HG03108 (cell line): ENCODE results near the gene AKTIP.

Experiments
- ATAC-seq: cut with Tn5 transposase; IDR thresholded peaks from one replicate; pipeline ENCODE4 v1.9.1; 2021; ENCODE audit warnings: moderate library complexity; ENCODE audit not compliant: unreplicated experiment

AKTIP gene

DNA sequence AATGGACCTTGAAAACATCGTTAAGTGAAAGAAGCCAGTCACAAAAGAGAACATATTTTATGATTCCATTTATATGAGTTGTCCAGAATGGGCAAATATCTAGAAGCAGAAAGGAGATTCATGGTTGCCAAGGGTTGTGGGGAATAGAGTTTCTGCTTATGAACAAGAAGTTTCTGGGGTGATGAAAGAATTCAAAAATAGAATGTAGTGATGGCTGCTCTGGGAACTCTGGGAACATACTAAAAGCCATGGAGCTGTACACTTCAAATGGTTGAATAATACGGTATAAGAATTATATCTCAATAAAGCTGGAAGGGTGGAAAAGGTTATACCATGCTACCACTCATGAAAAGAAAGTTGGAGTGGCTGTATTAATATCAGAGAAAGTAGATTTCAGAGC lies 18.5 kb downstream of the AKTIP start:
- ATAC-seq: no peak

DNA sequence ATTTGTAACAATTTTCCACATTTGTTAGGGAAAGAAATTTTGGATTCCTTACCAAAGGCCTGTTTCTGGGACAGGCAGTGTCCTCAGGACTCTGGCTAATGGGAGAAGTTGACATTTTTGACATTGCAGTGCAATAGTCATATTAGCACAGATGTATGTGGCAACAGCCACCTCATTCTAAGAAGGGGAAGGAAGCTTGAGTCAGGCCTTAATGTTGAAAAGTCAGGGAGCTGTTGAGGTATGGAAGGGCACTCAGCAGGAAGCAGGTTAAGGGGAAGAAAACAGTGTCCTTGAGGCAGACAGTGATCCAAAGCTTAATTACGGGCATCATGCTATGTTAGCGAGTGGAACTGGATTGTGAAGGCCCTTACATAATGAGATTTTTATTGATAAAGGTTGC lies 20.9 kb downstream of the AKTIP start:
- ATAC-seq: no peak

DNA sequence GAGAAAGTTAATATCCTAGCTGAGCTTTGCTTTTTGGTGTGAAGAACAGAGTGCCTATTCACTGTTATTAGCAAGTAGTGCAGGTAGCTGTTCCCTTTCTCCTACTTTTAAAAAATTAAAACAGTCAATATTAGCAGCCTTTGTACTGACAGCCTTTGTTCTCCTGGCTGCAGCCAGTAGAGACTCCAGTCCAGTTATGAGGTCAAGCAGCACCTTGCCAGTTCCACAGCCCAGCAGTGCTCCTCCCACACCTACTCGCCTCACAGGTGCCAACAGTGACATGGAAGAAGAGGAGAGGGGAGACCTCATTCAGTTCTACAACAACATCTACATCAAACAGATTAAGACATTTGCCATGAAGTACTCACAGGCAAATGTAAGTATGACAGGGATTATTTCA lies 22.6 kb downstream of the AKTIP start:
- ATAC-seq: no peak

DNA sequence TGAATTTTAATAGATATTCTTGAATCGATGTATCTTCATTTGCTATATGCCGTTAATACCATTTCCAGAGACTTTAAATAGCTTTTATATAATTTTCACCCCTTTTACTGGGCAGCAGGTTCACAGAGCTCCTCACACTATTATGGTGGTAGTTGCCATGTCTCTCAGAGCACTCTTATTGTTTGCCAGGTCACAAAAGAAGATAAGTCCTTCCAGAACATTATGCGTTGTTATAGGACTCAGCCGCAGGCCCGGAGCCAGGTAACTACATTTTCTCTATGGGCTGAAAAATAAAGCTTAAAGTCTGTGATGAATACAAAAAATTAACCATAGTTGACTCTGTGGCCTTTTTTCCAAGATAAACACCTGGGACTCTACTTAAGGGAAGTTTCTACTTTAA lies 24.0 kb downstream of the AKTIP start:
- no peak for ATAC-seq

DNA sequence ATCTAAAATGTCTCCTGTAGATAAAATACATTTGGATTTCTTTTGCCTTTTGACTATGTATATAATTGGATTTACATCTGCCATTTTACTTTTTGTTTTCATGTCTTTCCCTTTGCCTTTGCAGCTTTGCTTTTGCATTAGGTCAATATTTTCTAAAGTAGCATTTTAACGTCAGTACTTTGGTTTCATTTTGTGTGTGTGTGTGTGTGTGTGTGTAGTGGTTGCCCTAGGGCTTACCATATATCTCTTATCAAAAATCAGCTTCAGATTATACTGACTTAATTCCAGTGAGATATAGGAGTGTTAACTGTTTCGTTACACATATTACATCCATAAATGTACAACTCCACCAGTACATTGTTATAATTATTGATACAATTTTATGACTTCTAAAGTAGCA lies 26.1 kb downstream of the AKTIP start:
- ATAC-seq: no peak

DNA sequence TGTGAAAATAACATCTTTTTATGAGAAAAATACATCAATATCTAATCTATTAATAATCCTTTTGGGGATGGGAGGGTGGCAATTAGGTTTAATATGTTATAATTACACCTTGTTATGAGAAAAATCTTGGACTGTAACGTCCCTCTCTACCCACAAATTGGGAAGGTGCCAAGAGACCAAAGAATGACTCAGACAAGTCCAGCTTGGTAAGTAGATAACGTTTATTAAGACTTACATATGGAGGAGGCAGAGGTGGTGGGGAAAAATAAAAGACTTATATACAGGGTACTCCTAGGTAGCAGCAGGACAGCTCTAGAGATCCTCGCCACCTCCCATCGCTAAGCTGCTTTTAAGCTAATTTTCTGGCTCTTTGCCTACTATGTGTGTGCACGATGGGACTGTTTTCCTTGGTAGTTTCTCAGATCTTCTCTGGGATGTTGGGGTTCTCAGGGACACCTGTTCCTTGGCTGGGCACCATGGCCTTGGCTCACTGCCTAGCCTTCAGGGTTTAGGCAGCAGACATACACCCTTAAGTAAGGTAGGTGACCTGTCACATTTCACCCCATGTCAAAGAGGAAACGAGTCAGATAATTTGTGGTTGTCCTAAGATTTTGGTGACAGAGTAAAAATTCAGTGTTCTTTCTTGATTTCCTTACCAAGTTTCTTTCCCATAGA lies 37.3 kb downstream of the AKTIP start:
- no peak for ATAC-seq

DNA sequence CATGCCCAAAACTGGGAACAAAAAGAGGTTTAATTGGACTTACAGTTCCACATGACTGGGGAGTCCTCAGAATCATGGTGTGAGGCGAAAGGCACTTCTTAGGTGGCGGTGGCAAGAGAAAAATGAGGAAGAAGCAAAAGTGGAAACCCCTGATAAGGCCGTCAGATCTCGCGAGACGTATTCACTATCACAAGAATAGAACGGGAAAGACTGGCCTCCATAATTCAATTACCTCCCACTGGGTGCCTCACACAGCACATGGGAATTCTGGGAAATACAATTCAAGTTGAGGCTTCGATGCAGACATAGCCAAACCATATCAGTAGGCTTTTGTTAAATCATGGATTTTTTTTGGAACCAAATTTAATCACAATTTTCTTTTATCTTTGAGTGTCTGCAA lies 44.4 kb downstream of the AKTIP start:
- ATAC-seq: no peak

DNA sequence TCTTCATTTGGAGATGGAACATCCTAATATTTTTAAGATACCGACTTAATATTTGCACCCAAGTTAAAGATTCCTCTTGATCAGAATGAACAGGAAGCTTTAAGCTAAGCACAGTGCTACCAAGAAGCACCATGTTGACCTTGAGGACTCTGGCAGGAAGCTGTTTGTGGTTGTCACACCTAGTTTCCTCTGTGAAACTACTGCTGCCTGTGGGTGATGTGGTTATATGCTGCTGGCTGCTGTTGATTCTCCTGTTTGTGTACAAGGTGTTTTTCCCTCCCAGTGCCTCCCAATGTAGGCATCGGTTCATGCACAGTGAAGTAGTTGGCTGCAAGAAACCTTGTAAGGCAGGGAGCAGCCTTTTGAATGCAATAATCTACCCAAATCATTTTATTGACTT lies 45.3 kb downstream of the AKTIP start:
- ATAC-seq: peak; percentile 100

DNA sequence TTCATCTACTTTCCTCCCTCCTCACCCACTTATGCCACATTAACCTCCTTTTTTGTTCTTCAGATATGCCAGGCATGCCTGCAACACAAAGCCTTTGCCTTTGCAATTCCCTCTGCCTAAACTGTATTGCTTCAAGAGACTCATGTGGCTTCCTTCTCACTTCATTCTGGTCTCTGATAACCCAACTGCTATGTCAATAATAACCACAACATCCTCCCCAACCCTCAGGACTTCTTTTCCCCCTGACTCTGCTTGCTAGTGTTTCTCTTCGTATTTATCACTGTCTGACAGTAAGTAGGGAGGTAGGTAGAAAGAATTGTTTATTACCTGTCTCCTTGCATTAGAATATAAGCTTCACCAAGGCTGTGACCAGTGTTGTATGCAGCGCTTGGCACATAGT lies 46.4 kb downstream of the AKTIP start:
- peak; percentile 32 for ATAC-seq

DNA sequence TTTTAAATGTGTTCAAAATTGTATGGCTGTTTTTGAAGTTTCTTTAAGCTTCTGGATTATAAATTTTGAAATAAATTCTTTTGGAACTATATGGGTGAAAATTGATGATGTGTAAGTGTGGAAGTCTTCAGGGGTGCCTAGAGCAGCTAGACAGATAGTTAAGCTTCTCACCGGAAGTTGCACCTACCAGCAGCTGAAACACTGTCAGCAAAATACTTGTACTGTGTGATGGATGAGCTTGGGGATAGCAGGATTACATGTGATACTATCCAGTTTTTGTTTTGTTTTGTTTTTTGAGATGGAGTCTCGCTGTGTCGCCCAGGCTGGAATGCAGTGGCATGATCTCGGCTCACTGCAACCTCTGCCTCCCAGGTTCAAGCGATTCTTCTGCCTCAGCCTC lies 49.1 kb downstream of the AKTIP start:
- no peak for ATAC-seq

DNA sequence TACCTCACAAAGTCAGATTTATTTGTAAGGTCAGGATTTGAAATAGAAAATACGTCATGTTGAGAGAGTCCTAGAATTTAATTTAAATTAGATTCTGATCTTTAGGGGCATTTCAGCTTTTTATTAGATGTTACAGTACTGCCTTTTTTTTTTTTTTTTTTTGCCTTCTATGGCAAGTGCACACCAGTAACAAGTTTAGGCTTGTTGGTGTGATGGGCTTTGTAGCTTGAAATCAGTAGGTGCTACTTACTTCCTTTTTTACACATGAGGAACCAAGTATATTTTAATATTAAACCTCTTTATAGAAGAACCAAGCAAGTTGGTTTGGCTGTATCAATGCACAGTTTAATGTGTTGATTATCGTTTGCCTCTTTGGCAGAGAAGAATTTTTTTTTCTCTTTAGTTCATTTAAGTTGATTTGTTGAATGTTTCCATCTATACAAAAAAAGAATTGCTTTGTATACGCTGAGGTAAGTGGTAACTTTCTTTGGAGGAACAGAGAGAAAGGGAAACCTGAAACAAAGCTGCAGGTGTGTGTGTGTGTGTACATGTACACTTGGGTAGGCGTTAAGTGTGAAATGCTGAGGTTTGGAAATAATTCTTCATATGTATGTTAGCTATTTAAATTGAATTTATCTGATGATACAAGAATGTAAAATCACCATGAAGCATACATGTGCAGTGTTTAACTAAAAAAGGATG lies 53.0 kb downstream of the AKTIP start:
- no peak for ATAC-seq

DNA sequence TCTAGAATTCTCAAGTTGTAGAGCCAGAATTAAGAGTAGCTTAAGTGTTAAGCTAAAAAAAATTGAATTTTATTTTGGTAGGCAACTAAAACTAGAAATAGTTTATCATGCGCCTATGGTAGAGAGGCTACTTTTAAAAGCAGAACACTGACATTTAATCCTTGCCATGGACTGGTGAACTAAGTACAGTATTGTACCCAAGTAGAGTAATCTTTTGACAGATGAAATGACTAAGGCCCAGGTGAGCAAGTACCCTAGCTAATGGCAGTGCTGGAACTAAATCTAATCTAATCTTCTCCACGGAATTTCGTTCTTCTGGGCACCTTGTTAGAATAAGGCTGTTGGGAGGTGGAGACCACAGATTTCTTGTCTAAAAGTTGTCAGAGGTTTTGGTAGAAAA lies 56.9 kb downstream of the AKTIP start:
- ATAC-seq: no peak

DNA sequence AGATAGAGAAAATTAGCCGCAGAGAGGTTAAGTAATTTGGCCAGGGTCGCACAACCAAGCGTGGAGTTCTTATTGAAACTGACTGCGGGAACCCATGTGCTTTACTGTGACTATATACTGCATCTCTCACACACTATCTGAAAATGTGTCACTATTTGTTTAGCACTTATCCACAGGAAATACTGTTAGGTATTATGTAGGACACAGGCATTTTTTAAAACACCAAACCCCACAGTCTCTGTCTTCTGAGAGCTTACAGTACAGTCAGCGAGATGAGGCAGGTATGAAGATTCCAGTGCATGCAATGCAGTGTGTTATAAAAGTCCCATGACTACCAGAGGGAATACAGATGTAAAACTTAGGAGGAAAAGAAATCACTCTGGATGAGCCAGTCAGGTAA lies 57.5 kb downstream of the AKTIP start:
- ATAC-seq: no peak
